ENCODE results near the gene TCF12.

- TF ChIP-seq CTCF (IDR thresholded peaks at IDR 0.05; ENCODE audit: low read length) (no peak), EZH2 (IDR thresholded peaks at IDR 0.05; ENCODE audit: borderline replicate concordance, low read length) (no peak)
Observed at GRCh38 chr15:57324944-57325679, 406.7 kb downstream of the TCF12 start.
